Globus pallidus (tissue), 1 donor: ENCODE measurements around the gene MRPL49.
"Not testable (repeated sequence)": the region's sequence is repeated elsewhere in the genome, so short reads cannot be mapped to it uniquely, and the experiment has no call there.

ENCODE experiments used
- DNase-seq: peaks from one replicate; pipeline ENCODE4 v3.0.0-alpha.2; 2015; ENCODE audit warnings: low spot score

The MRPL49 gene

GRCh38 chr11:65165410-65166317 lies 43.5 kb downstream of the MRPL49 start:
- DNase-seq = no peak

- no peak for DNase-seq
These were observed 44.8 kb downstream of the MRPL49 start for GRCh38 chr11:65166893-65167292.

GRCh38 chr11:65167656-65168055 lies 45.5 kb downstream of the MRPL49 start:
- DNase-seq = no peak

GRCh38 chr11:65169164-65169641 lies 47.1 kb downstream of the MRPL49 start:
- DNase-seq = no peak

GRCh38 chr11:65170058-65170534 lies 48.0 kb downstream of the MRPL49 start, which contains the start of gene SPDYC:
Gene SPDYC, plus strand, starts transcription at chr11:65170233. Its CDS starts 1,125 bp downstream, at chr11:65171358.
- DNase-seq = no peak

- no peak for DNase-seq
These were observed 50.5 kb downstream of the MRPL49 start for GRCh38 chr11:65172600-65172999.

- not testable (repeated sequence) for DNase-seq
These were observed 52.5 kb downstream of the MRPL49 start for GRCh38 chr11:65174571-65175010.
